Measurements from ENCODE around the gene SRD5A3.
"Not testable (repeated sequence)": the region's sequence is repeated elsewhere in the genome, so short reads cannot be mapped to it uniquely, and the experiment has no call there.

Gene SRD5A3

GRCh38 chr4:55347610-55348228 lies 1.7 kb downstream of the SRD5A3 start:
- DNase-seq = peak; percentile 45 to 62

- no peak for DNase-seq
Measured at GRCh38 chr4:55348466-55348865, 2.4 kb downstream of the SRD5A3 start.

- not testable (repeated sequence) for DNase-seq
Measured at GRCh38 chr4:55350870-55351269, 4.8 kb downstream of the SRD5A3 start.

GRCh38 chr4:55351824-55352223 lies 5.8 kb downstream of the SRD5A3 start:
- DNase-seq = no peak

GRCh38 chr4:55352726-55353125 lies 6.7 kb downstream of the SRD5A3 start:
- no peak for DNase-seq

GRCh38 chr4:55353228-55353747 lies 7.2 kb downstream of the SRD5A3 start:
- not testable (repeated sequence) for DNase-seq

GRCh38 chr4:55354648-55355047 lies 8.6 kb downstream of the SRD5A3 start:
- DNase-seq = no peak

- no peak for DNase-seq
Measured at GRCh38 chr4:55355555-55355954, 9.5 kb downstream of the SRD5A3 start.

GRCh38 chr4:55356991-55357461 lies 11.0 kb downstream of the SRD5A3 start:
- no peak for DNase-seq

GRCh38 chr4:55358246-55358645 lies 12.2 kb downstream of the SRD5A3 start:
- DNase-seq = no peak

GRCh38 chr4:55358668-55359067 lies 12.6 kb downstream of the SRD5A3 start:
- DNase-seq = peak; percentile 61 to 66

GRCh38 chr4:55359397-55359916 lies 13.4 kb downstream of the SRD5A3 start:
- no peak for DNase-seq

- DNase-seq = not testable (repeated sequence)
Measured at GRCh38 chr4:55362938-55363337, 16.9 kb downstream of the SRD5A3 start.

- DNase-seq = no peak
Measured at GRCh38 chr4:55363691-55364351, 17.8 kb downstream of the SRD5A3 start.

- no peak for DNase-seq
Measured at GRCh38 chr4:55364691-55365344, 18.8 kb downstream of the SRD5A3 start.

- no peak for DNase-seq
Measured at GRCh38 chr4:55365345-55365728, 19.3 kb downstream of the SRD5A3 start.

- DNase-seq = no peak
Measured at GRCh38 chr4:55366621-55367020, 20.6 kb downstream of the SRD5A3 start.

GRCh38 chr4:55367084-55367722 lies 21.2 kb downstream of the SRD5A3 start:
- no peak for DNase-seq

- no peak for DNase-seq
Measured at GRCh38 chr4:55369968-55370367, 23.9 kb downstream of the SRD5A3 start.

- DNase-seq = no peak
Measured at GRCh38 chr4:55372259-55372658, 26.2 kb downstream of the SRD5A3 start.

GRCh38 chr4:55373461-55373860 lies 27.4 kb downstream of the SRD5A3 start:
- no peak for DNase-seq

- no peak for DNase-seq
Measured at GRCh38 chr4:55376698-55377097, 30.7 kb downstream of the SRD5A3 start.
